ENCODE results near the gene RSRC1. TPM values are rescaled to one million over a fixed set of nuclear protein-coding genes. Genes with fewer than 3 reads are reported as not detected.
A peak's percentile ranks its signal among the peaks of the same experiment; 100 is the strongest.

RSRC1 gene
- total and polyA plus RNA-seq, 2 of the 8 experiments (the other 6 are each of a cell fraction or from before 2014, with no cell fraction given): 2.0 to 27.9 TPM

DNA sequence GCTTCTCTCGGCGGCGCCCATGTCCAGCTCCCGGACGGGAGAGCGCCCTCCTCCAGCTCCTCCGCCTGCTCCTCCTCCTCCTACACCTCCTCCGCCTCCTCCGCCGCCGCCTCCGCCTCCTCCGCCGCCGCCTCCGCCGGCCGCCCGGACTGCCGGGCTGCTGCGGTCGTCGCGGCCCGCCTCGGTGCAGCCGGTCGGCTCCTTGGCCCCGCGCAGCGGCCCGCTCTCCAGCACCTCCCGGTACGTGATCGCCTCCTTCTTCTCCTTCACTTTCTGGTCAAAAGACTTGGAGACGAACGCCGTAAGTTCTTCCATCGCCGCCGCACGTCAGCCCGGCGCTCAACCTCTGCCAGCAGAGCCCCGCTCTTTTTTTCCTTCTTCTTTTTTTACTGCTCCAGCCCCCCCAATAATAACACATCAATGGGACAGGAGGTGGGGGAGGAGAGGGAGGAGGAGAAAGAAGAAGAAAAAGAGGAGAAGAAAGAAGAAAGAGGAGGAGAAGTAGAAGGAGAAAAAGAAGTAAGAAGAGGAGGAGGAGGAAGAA is 4.1 kb upstream of the RSRC1 start:
- Histone ChIP-seq H4K91ac (replicated peaks; ENCODE audit: insufficient read length, low read length) (no peak overlapping the region), H3K56ac (replicated peaks; ENCODE audit: insufficient read length, low read depth, low read length) (no peak overlapping the region), H2AFZ (ENCODE audit: low read length) (no peak overlapping the region), H2BK5ac (ENCODE audit: low read depth, low read length) (no peak overlapping the region), H3K23me2 (ENCODE audit: low read depth, low read length) (peaks cover 34% of the 10 kb centered on the region; the same call in 1 of the 2 replicates), H3K18ac (ENCODE audit: extremely low read depth, low read length) (no peak overlapping the region), H3K79me2 (ENCODE audit: control insufficient read depth in 1 of 2, insufficient read depth in 2 of 2, low read length in 2 of 2) (peaks cover 0 to 2% of the 10 kb centered on the region in 2 experiments; a peak in 2 of 4 replicates), H3K4me3 (ENCODE audit: extremely low read depth in 1 of 4, insufficient read depth in 2 of 4, low read depth in 3 of 4, low read length in 4 of 4) (peak overlapping the region; percentile 34 to 78 (median 44)), H4K20me1 (replicated peaks in 1 of 2; ENCODE audit: control insufficient read depth in 1 of 2, insufficient read depth in 2 of 2, low read length in 2 of 2) (peaks cover 0 to 15% of the 10 kb centered on the region in 2 experiments), H3K9ac (replicated peaks in 1 of 4; ENCODE audit: extremely low read depth in 1 of 4, low read depth in 3 of 4, low read length in 3 of 4) (no peak overlapping the region), H3K14ac (ENCODE audit: insufficient read length) (no peak overlapping the region), H2BK20ac (ENCODE audit: low read length) (no peak overlapping the region), H3K4ac (replicated peaks; ENCODE audit: insufficient read length, low read depth, low read length) (no peak overlapping the region), H3K27ac (ENCODE audit: low read depth, low read length) (no peak overlapping the region), H3K23ac (ENCODE audit: insufficient read length) (no peak overlapping the region), H3K4me2 (ENCODE audit: insufficient read depth in 1 of 2, low read depth in 2 of 2, low read length in 2 of 2) (peak overlapping the region; percentile 84 to 99), H3K36me3 (ENCODE audit: control insufficient read depth in 2 of 4, insufficient read depth in 4 of 4, low read length in 3 of 4) (no peaks in the 10 kb centered on the region), H4K8ac (ENCODE audit: extremely low read depth, insufficient read depth, low read length) (peak overlapping the region; percentile 43; the same call in 1 of the 2 replicates), H2AK5ac (ENCODE audit: low read depth, low read length) (no peak overlapping the region), H2BK120ac (replicated peaks; ENCODE audit: low read depth, low read length) (no peak overlapping the region), H2BK12ac (ENCODE audit: low read depth, low read length) (no peak overlapping the region), H2BK15ac (ENCODE audit: low read length) (no peak overlapping the region), H3K79me1 (ENCODE audit: low read depth, low read length) (no peaks in the 10 kb centered on the region), H3K9me3 (ENCODE audit: insufficient read depth in 2 of 2, low read depth in 1 of 2, low read length in 1 of 2) (no peaks in the 10 kb centered on the region), H3K27me3 (replicated peaks in 1 of 4; ENCODE audit: control insufficient read depth in 3 of 4, extremely low read depth in 1 of 4, insufficient read depth in 3 of 4, low read length in 3 of 4) (peaks cover 61 to 87% (median 77%) of the 10 kb centered on the region in 4 experiments), H4K5ac (ENCODE audit: insufficient read length, low read depth, low read length) (no peak overlapping the region), H3K4me1 (replicated peaks in 1 of 4; ENCODE audit: control insufficient read depth in 3 of 4, insufficient read depth in 4 of 4, low read length in 3 of 4) (peaks cover 0 to 17% (median 13%) of the 10 kb centered on the region in 4 experiments; a peak in 6 of 7 replicates)
- POLR2A ChIA-PET (ENCODE audit: partially characterized antibody): no interaction called here
- no peak for DNase-seq (ENCODE audit: low read depth in 1 of 2, low spot score in 2 of 2)
- FAIRE-seq: no peak
- CTCF ChIA-PET (ENCODE audit: partially characterized antibody): interaction anchor here (0.6 to 1.9 kb wide), 3 partner anchors 11 to 617 kb away, joined by 3 to 7 read pairs (median 5); no protein-coding TSS in a partner anchor
- 3% methylated on average over 12 of the region's 45 CpGs; no CpG with 5 or more reads in 1 of the 2 experiments for WGBS, 2 experiments (ENCODE audit: extremely low coverage in 1 of 2, insufficient coverage in 1 of 2, insufficient read length in 1 of 2, insufficient replicate concordance in 2 of 2, low coverage in 1 of 2, low lambda C conversion rate in 2 of 2, missing lambda C conversion rate in 1 of 2)
- no peak for TF ChIP-seq KDM5A (IDR thresholded peaks at IDR 0.05; ENCODE audit: low read length)

All from H1 (cell line).